Fibroblast of mammary gland (primary cell): ENCODE measurements around the gene TLNRD1.

ENCODE experiments used
- DNase-seq: peaks from one replicate; pipeline ENCODE4 v3.0.0-alpha.2; 2010; ENCODE audit warnings: low read depth
- H3K4me3 ChIP-seq: 2 replicates; pipeline ENCODE4 v1.5.1; 2011; ENCODE audit warnings: low read depth, mild to moderate bottlenecking, low read length, moderate library complexity; ENCODE audit not compliant: control insufficient read depth
- CTCF ChIP-seq: conservative IDR thresholded peaks from 2 replicates; pipeline ENCODE4 v1.5.1; 2011; ENCODE audit warnings: low read depth, low read length, inconsistent platforms; ENCODE audit not compliant: control insufficient read depth, insufficient read depth

TLNRD1 gene

GRCh38 chr15:80970018-80970657 is 30.6 kb upstream of the TLNRD1 start:
- no peak overlapping the region for H3K4me3 ChIP-seq
- TF ChIP-seq CTCF = peak; percentile 81
- DNase-seq = peak; percentile 65

- TF ChIP-seq CTCF = no peak
- DNase-seq = no peak
- no peak overlapping the region for H3K4me3 ChIP-seq
These were observed 30.1 kb upstream of the TLNRD1 start for GRCh38 chr15:80970658-80971057.

- no peak overlapping the region for H3K4me3 ChIP-seq
- TF ChIP-seq CTCF = no peak
- no peak for DNase-seq
These were observed 29.6 kb upstream of the TLNRD1 start for GRCh38 chr15:80971143-80971542.

- H3K4me3 ChIP-seq = no peak overlapping the region
- no peak for DNase-seq
- TF ChIP-seq CTCF = no peak
These were observed 28.4 kb upstream of the TLNRD1 start for GRCh38 chr15:80972276-80972675.

- DNase-seq = no peak
- no peak for TF ChIP-seq CTCF
- H3K4me3 ChIP-seq = no peak overlapping the region
These were observed 25.8 kb upstream of the TLNRD1 start for GRCh38 chr15:80974914-80975313.

GRCh38 chr15:80976851-80977250 is 23.9 kb upstream of the TLNRD1 start:
- no peak overlapping the region for H3K4me3 ChIP-seq
- TF ChIP-seq CTCF = no peak
- DNase-seq = no peak

- H3K4me3 ChIP-seq = no peak overlapping the region
- DNase-seq = peak; percentile 65
- TF ChIP-seq CTCF = peak; percentile 67
These were observed 23.1 kb upstream of the TLNRD1 start for GRCh38 chr15:80977627-80978036.
